MG63 (cell line): ENCODE measurements around the gene JOSD2. TPM values are rescaled to one million over a fixed set of nuclear protein-coding genes. Genes with fewer than 3 reads are reported as not detected.
"Not testable (repeated sequence)": the region's sequence is repeated elsewhere in the genome, so short reads cannot be mapped to it uniquely, and the experiment has no call there.

Source experiments
- DNase-seq: peaks from one replicate; pipeline ENCODE4 v3.0.0-alpha.2; 2020
- H3K27me3 ChIP-seq: fragments of 250-450 bp; sonication (Bioruptor Pico); 2 replicates; pipeline ENCODE4 v1.5.1; 2020; ENCODE audit warnings: mild to moderate bottlenecking, moderate library complexity
- H3K36me3 ChIP-seq: fragments of 250-450 bp; sonication (Bioruptor Pico); 2 replicates; pipeline ENCODE4 v1.5.1; 2020; ENCODE audit warnings: mild to moderate bottlenecking, moderate library complexity
- H3K4me3 ChIP-seq: fragments of 250-450 bp; sonication (Bioruptor Pico); 2 replicates; pipeline ENCODE4 v1.5.1; 2020; ENCODE audit warnings: mild to moderate bottlenecking, moderate library complexity
- H3K9me3 ChIP-seq: fragments of 250-450 bp; sonication (Bioruptor Pico); 2 replicates; pipeline ENCODE4 v1.5.1; 2020; ENCODE audit warnings: mild to moderate bottlenecking, moderate library complexity
- total RNA-seq: library from RNA; depleted of rRNA; stranded (reverse); fragments of >200 nt; shearing (Covaris generic); gene quantifications from 2 replicates; pipeline ENCODE4 v1.2.3, GENCODE V29; 2014; ENCODE audit warnings: low replicate concordance

The JOSD2 gene
- total RNA-seq, 1 experiment from 2014 or later: 92.8 TPM

DNA sequence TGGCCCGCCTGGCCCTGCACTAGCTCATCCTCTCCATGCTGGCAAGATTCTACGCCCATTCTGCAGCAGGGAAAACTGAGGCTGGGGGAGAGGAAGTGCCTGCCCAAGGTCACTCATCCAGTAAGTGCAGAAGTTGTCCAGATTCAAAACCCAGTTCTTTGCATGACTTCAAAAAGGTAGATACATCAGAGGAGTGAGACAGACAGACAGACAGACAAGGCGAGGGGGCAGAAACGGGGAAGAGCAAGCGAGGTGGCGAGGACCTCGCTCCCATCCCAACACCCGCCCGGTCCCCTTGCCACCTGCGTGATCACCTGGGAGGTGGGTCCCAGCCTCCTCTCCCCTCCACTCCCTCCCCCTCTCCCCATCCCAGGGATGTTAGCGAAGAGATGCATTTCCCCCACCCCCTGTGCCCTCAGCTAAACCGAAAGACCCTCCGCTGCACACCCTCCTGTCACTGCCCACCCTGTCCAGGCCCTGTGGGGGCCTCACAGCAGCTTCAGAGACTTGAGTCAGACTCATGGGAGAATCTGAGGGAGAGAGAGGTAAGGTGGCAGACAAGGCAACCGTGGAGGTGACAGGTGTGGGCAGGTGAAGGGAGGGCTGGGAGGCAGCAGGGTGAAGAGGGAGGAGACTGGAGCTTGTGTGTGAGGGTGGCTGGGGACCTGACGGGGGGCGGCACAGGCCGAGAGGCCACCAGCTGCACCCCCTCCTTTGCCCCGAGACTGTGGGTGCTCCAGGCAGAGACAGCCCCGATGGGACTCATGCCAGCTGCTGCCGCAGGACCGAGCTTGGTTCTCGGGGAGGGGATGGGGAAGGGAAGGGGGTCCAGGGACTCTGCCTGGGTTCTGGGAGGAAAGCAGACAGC, 38.3 kb upstream of the JOSD2 start:
- H3K36me3 ChIP-seq: no peaks in the 10 kb centered on the region
- H3K27me3 ChIP-seq: peaks cover 5% of the 10 kb centered on the region; the same call in 1 of the 2 replicates
- H3K4me3 ChIP-seq: no peak overlapping the region
- DNase-seq: no peak
- no peaks in the 10 kb centered on the region for H3K9me3 ChIP-seq

DNA sequence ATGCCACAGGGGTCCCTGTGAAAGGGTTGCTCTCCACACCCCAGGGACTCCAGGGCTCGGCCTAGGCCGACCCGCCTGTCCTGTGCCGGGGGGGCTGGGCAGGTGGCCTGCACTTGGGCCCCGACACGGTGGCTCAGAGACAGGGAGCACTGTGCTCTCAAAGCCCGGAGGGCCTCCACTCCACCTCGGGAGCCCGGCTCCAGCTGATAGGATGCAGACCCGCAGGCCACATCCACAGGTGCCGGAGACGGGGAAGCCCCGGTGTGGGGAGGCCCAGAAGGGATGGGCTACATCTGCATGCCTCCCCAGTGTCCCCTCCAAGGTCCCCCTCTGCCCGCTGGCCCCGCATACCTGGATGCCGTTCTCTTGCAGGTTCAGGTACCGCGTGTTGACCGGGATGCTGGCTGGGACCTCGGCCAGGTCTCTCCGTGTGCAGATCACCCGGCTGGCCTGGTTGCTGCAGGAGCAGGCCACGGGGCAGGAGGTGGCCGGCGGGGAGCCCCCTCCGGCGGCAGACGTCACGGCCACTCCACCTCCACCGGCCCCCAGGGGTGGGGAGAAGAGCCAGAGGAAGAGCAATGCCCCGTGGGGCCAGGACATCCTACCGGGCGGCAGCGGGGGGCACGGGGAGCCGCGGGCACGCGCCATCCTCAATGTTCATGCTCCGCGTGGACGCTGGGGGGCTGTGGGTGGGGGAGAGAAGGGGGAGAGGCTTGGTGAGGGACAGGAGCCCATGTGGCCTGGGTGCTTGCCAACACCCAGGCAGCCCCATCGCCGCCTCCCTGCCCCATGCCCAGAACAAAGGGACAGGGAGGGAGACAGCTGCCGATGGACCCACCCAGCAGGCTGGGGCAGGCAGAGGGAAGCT, 37.4 kb upstream of the JOSD2 start:
- H3K9me3 ChIP-seq: no peaks in the 10 kb centered on the region
- DNase-seq: no peak
- no peak overlapping the region for H3K4me3 ChIP-seq
- H3K36me3 ChIP-seq: no peaks in the 10 kb centered on the region
- H3K27me3 ChIP-seq: peaks cover 3% of the 10 kb centered on the region; the same call in 1 of the 2 replicates

DNA sequence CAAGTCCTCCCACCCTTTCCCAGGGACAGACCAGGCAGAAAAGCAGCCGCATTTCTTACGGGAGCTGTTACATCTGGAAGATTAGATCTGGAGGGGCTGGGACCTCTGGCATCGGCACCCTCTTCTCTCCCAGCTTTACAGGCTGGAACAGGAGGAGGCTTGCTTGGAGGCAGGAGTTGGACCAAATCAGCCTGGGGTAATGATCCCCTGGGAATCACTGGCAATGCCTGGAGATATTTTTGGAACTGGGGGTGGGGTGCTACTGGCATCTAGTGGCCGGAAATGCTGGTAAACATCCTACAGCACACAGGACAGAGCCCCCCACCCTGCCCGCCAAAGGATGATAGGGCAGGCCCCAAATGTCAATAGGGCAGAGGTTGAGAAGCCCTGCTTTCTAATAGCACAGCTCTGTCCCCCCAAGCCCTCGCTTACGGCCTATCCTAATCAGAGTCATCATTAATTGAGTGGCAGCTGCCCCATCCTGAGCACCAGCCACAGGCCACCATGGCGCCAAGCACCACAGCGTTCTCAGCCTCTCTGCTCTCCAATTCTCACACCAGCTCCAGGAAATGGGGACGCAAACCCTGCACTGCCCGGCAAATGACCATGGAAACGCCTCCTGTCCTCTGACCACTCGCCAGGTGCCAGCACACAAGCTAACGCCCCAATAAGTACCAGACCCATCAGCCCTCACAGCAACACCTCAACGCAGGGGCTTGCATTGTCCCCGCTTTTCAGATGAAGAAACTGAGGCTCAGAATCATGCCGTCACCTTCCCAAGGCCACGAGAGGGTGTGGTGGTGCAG, 36.6 kb upstream of the JOSD2 start:
- H3K9me3 ChIP-seq: no peaks in the 10 kb centered on the region
- no peak overlapping the region for H3K4me3 ChIP-seq
- H3K36me3 ChIP-seq: no peaks in the 10 kb centered on the region
- DNase-seq: no peak
- 0 out of 2 replicates have a peak, but pooled peaks cover 2% of the 10 kb centered on the region for H3K27me3 ChIP-seq

DNA sequence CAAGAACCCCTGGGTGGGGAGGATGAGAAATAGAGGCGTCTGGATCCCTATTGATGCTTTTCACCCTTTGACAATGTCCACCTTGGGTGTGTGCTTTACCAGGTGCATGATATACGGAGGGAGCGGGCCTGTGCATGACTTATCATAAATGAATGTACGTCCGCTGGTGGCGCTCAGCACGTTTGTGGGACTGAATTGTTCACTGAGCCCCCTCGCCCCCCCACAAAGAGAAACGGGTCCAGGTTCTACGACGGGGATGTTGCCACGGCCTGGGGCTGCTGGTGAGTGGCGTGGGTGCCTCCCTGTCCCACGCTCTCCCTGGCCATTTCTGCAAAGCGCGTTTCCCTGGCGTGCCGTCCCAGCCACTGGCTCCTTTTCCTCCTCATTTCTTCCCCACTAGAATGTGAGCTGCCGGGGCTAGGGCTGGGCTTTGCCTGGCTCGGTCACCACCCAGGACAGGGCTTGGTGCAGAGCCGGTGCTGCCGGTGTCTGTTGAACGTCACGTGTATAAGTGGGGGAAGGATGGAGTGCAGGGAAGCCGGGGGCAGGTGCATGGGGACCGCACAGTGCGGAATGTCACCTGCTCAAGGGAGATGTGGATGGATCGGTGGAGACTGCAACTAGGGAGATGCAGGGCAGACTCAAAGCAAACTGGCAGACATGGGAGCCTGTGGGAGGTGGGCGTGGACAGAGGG, 35.7 kb upstream of the JOSD2 start:
- no peaks in the 10 kb centered on the region for H3K9me3 ChIP-seq
- no peaks in the 10 kb centered on the region for H3K36me3 ChIP-seq
- DNase-seq: no peak
- H3K4me3 ChIP-seq: no peak overlapping the region
- no peaks in the 10 kb centered on the region for H3K27me3 ChIP-seq

DNA sequence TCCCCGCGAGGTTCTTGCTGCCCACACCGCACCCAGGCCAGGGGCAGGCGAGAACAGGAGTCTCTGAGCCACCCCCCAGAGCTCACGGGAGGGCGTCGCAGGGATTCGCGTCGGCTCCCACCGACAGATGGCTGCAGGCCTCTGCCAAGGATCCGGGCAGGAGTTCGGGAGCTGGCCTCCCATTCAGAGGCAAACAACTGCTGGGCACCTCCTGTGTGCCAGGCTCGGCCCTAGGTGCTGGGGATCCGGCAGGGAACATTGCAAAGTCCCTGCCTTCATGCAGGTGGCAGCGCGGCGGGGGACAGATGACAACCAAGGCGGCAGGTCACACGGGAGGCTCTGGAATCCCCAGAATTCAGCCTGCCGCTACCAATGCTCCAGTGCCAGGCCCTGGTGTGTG, 32.0 kb upstream of the JOSD2 start:
- Histone ChIP-seq H3K27me3 (no peaks in the 10 kb centered on the region), H3K9me3 (no peaks in the 10 kb centered on the region), H3K36me3 (no peaks in the 10 kb centered on the region), H3K4me3 (no peak overlapping the region)
- DNase-seq: no peak

DNA sequence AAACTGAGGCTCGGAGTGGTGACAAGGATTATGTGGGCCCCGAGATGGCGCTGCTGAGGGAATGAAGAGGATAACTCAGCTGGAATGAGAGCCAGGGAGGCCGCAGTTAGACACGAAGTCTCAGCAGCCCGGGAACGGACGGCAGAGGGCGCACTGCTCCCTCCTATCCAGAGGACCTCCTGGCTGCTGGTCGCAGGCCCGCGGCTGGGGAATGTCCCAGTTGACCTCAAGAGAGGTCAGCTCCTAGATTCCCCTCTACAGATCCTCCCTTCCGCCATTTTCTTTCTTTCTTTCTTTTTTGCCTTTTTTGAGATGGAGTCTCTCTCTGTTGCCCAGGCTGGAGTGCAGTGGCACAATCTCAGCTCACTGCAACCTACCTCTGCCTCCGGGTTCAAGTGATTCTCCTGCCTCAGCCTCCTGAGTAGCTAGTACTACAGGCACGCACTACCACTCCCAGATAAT, 26.8 kb upstream of the JOSD2 start:
- Histone ChIP-seq H3K4me3 (no peak overlapping the region), H3K36me3 (no peaks in the 10 kb centered on the region), H3K27me3 (no peaks in the 10 kb centered on the region), H3K9me3 (peaks cover 7% of the 10 kb centered on the region; the same call in 1 of the 2 replicates)
- peak; percentile 91 for DNase-seq

DNA sequence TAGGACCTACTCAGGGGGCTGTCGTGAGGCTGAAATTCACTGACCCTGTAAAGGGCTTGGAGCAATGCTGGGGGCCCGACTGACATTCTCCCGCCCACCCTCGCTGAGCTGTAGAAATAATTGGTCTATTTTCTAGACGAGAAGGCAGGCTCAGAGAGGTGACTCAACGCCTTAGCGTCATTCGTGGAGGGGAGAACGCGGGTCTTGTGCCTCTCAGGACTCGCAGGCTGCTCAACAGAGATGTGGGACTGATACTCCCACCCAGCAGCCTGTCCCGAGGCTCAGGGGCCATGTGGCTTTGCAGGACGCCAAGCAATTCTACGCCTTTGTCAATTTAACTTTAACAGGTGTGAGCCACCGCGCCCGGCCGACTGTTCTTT, 26.3 kb upstream of the JOSD2 start:
- DNase-seq: no peak
- Histone ChIP-seq H3K36me3 (no peaks in the 10 kb centered on the region), H3K27me3 (no peaks in the 10 kb centered on the region), H3K4me3 (no peak overlapping the region), H3K9me3 (peaks cover 12% of the 10 kb centered on the region)

DNA sequence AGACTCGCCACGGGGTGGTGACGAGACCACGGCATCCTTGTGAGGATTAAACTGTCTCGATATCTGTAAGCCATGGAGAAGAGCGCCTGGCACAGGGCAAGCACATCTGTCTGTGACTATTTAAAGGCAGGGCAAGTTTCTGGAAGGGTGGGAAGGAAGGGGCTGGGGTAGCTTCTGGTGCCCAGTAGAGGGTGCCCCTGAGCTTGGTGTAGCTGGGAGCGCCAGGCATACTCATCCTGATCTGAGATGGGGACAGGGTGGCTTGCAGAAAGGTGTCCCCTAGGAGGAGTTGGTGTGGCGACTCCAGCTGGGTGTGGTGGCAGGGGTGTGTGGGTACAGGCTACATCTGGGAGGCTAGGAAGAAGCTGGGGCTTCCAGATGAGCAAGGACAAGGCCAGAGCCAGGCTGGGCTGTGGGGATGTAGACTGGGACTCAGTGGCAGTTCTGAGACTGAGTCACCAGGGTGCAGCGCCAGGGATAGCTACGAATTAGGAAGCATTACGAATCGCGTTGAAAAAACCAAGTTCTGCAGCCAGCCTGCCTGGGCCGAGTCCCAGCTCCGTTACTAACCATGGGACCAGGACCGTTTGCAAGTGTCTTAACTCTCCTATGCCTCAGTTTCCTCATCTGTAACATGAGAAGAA, 25.8 kb upstream of the JOSD2 start:
- peaks cover 14% of the 10 kb centered on the region for H3K9me3 ChIP-seq
- DNase-seq: no peak
- no peaks in the 10 kb centered on the region for H3K27me3 ChIP-seq
- H3K4me3 ChIP-seq: no peak overlapping the region
- no peaks in the 10 kb centered on the region for H3K36me3 ChIP-seq

DNA sequence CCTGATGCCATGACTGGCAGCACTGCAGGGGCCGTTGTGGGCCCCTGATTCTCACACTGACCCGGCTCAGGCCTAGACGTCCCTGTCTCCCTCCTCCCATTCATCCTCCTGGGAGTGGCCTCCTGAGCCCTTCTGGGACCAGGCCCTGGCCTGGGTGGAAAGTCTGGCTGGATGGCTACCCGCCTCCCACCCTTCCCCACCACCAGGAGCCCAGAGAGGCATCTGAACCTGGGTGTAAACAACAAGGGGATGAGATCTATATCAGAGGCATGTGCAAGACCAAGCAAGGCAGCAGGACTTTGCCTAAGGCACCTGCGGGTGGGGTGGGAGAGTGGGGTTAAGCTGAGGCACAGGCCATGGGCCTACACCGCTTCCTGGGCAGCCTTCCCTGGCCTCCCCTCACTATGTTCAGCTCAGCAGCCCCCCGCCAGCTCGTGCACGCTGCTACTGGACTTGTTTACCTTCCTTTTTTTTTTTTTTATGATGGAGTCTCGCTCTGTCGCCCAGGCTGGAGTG, 24.7 kb upstream of the JOSD2 start:
- Histone ChIP-seq H3K9me3 (peaks cover 14% of the 10 kb centered on the region), H3K27me3 (no peaks in the 10 kb centered on the region), H3K36me3 (no peaks in the 10 kb centered on the region), H3K4me3 (no peak overlapping the region)
- DNase-seq: no peak

DNA sequence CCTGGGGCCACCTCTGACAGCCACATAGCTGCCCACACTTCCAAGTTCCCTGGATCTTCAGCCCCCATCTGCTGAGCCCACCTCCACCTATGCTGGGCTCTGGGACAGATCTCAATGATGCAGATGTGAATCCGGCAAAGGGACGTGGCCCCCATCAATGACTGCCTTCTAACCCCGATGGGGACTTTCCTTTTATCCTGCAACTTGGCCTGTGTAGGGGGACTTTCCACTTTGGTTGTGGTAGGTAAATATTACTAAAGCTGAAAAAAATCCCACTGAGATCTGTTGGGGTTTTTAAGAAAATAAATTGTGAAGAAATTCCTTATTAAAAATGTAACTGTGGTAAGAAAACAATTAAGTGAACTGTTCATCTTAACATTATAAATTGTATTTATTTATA, 23.5 kb upstream of the JOSD2 start:
- Histone ChIP-seq H3K36me3 (no peaks in the 10 kb centered on the region), H3K27me3 (no peaks in the 10 kb centered on the region), H3K9me3 (peaks cover 14% of the 10 kb centered on the region), H3K4me3 (no peak overlapping the region)
- no peak for DNase-seq

DNA sequence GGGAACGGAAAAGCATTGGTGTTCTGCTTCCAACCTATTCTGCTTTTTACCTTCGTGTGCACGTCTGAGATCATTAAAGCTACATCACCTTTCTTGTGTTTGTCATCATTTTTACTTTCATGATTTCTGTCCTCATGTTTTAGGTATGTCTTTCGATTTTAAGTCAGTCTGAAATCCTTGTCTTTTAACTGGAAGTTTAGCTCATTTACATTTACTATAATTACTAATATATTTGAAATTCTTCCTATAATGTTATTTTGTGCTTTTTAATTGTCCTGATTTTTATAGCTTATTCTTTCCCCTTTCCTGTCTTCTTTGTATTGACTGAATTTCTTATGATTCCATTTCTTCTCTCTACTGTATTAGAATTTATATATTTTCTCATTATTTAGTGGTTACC, 22.0 kb upstream of the JOSD2 start:
- H3K4me3 ChIP-seq: no peak overlapping the region

DNA sequence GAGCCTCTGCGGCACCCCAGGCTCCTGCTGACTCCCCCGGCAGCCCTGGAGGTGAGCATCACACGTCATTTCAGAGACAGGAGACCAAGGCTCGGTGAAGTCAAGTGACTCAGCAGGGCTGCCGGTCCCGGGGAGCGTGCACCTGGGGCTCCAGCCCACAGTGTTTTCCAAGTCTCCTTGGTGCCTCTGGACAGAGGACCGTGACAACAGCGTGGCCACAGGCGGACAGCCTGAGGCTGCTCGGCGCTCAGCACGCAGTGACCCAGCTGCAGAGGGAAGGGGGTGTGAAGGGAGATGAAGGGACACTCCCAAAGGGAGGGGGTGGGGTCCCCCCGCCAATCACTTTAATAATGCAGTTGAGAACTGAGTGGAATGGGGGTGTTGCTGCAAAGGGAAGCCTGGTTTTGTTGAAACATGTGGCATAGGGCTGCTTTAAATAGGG, 20.2 kb upstream of the JOSD2 start:
- peaks cover 14% of the 10 kb centered on the region for H3K9me3 ChIP-seq
- no peak for DNase-seq
- no peaks in the 10 kb centered on the region for H3K36me3 ChIP-seq
- H3K4me3 ChIP-seq: no peak overlapping the region
- peaks cover 13% of the 10 kb centered on the region for H3K27me3 ChIP-seq

More for the DNA sequence above, 22.0 kb upstream of the JOSD2 start:
- Histone ChIP-seq H3K9me3 (peaks cover 14% of the 10 kb centered on the region), H3K27me3 (peaks cover 7% of the 10 kb centered on the region), H3K36me3 (no peaks in the 10 kb centered on the region)
- DNase-seq: no peak

DNA sequence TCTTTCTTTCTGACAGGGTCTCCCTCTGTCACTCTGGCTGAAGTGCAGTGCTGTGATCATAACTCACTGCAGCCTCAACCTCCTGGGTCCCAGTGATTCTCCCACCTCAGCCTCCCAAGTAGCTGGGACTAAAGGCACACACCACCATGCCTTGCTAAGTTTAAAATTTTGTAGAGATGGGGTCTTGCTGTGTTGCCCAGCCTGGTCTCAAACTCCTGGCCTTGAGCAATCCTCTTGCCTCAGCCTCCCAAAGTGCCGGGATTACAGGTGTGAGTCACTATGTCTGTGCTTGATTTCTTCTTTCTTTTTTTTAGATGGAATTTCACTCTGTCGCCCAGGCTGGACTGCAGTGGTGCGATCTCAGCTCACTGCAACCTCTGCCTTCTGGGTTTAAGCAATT, 17.1 kb upstream of the JOSD2 start:
- H3K9me3 ChIP-seq, H3K4me3 ChIP-seq, DNase-seq, H3K36me3 ChIP-seq: not testable (repeated sequence)
- H3K27me3 ChIP-seq: peaks cover 13% of the 10 kb centered on the region

DNA sequence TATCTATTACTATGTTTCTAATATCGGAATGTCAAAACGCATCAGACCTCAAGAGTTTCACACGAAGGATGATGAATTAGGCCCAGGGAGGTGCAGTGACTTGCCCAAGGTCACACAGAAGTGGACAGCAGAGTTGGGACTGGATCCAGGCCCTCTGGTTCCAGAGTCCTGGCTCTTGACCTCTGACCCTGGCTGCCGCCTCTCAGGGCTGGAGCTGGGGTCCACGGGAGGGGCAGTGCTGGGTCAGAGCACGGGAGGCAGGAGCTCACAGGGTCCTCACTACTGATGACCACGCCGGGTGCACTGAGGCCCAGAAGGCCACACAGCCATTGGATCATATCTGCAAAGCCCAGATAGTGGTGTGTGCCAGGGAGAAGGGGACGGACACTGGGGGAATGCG, 11.9 kb upstream of the JOSD2 start:
- Histone ChIP-seq H3K4me3 (no peak overlapping the region), H3K9me3 (no peaks in the 10 kb centered on the region), H3K36me3 (no peaks in the 10 kb centered on the region), H3K27me3 (peaks cover 5% of the 10 kb centered on the region; the same call in 1 of the 2 replicates)
- no peak for DNase-seq

DNA sequence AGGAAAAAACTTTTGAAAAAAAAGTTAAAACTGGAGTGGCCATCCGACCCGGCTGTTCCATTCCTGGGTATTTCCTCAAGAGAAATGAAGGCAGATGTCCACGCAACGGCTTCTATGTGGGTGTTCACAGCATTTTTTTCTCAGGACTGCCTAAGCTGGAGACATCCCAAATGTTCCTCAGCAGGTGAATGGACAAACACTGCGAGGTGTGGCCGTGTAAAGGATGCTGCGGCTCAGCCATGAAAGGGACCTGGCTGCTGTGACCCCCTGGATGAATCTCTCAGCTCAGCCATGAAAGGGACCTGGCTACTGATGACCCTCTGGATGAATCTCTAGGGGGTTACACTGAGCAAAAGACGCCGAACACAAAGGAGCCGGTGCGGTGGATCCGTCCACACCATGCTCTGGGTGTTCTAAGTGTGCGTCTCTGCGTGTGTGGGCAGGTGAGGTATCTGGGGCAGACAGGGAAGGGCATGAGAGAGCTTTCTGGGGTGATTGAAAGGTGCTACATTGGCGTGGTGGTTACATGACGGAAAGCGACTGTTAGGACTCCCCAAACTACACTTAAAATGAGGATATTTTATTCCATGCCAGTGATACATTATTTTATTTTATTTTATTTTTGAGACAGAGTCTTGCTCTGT, 10.0 kb upstream of the JOSD2 start:
- Histone ChIP-seq H3K9me3 (no peaks in the 10 kb centered on the region), H3K36me3 (no peaks in the 10 kb centered on the region), H3K27me3 (no peaks in the 10 kb centered on the region), H3K4me3 (no peak overlapping the region)
- DNase-seq: no peak
